Measurements from ENCODE around the gene PEX6. TPM values are rescaled to one million over a fixed set of nuclear protein-coding genes. Genes with fewer than 3 reads are reported as not detected.
A peak's percentile ranks its signal among the peaks of the same experiment; 100 is the strongest.

PEX6 gene
- total RNA-seq, 2 experiments from 2014 or later, result 7.3 to 9.0 TPM

GRCh38 chr6:42974919-42975505 lies 4.0 kb downstream of the PEX6 start:
- DNase-seq (no peak), ATAC-seq (no peak)
- H3K27me3 Mint-ChIP-seq, result no peaks in the 10 kb centered on the region
- H3K4me1 Mint-ChIP-seq (ENCODE audit: low read depth), result peaks cover 48% of the 10 kb centered on the region
- peaks cover 20% of the 10 kb centered on the region for H3K36me3 Mint-ChIP-seq (ENCODE audit: low read depth)
- intact Hi-C loops (cut with micrococcal nuclease), result loop anchor here (5.0 kb wide), 1 partner anchor 37 kb away; the partner anchor contains the start of genes KLHDC3 and MEA1
- H3K9me3 Mint-ChIP-seq, result no peaks in the 10 kb centered on the region
- H3K27ac Mint-ChIP-seq, result peak overlapping the region; percentile 72
- ChIA-PET CTCF (interaction anchor here (1.0 to 1.3 kb wide), 2 partner anchors 10 to 11 kb away, joined by 3 read pairs; no protein-coding TSS in a partner anchor), POLR2A (interaction anchor here (1.0 to 1.7 kb wide), 4 partner anchors 9 to 93 kb away, joined by 3 to 6 read pairs (median 4); partner anchors contain the start of genes CNPY3 and PPP2R5D)
- no peak for TF ChIP-seq CTCF (IDR thresholded peaks at IDR 0.05)
- H3K4me3 Mint-ChIP-seq, result no peak overlapping the region

- Mint-ChIP-seq H3K36me3 (ENCODE audit: low read depth) (peaks cover 20% of the 10 kb centered on the region), H3K27ac (peak overlapping the region; percentile 30), H3K4me3 (no peak overlapping the region), H3K9me3 (no peaks in the 10 kb centered on the region), H3K27me3 (no peaks in the 10 kb centered on the region), H3K4me1 (ENCODE audit: low read depth) (peaks cover 43% of the 10 kb centered on the region)
- ChIA-PET POLR2A (interaction anchor here (0.6 to 1.3 kb wide), 2 partner anchors 44 to 103 kb away, joined by 3 to 5 read pairs; partner anchors contain the start of gene CNPY3), CTCF (interaction anchor here (1.1 to 1.3 kb wide), 2 partner anchors 9 to 246 kb away, joined by 3 read pairs; no protein-coding TSS in a partner anchor)
- TF ChIP-seq CTCF (IDR thresholded peaks at IDR 0.05), result no peak
- no peak for ATAC-seq
- intact Hi-C loops (cut with micrococcal nuclease), result no loop called here
- no peak for DNase-seq
Observed at GRCh38 chr6:42973926-42974325, 5.1 kb downstream of the PEX6 start.

- Mint-ChIP-seq H3K27ac (no peak overlapping the region), H3K4me1 (ENCODE audit: low read depth) (peaks cover 37% of the 10 kb centered on the region), H3K27me3 (no peaks in the 10 kb centered on the region), H3K9me3 (no peaks in the 10 kb centered on the region), H3K36me3 (ENCODE audit: low read depth) (peaks cover 12% of the 10 kb centered on the region), H3K4me3 (no peak overlapping the region)
- CTCF ChIA-PET, result interaction anchor here (0.9 to 1.5 kb wide), 2 partner anchors 11 to 49 kb away, joined by 3 to 4 read pairs; partner anchors contain the start of gene RRP36
- no peak for TF ChIP-seq CTCF (IDR thresholded peaks at IDR 0.05)
- ATAC-seq, result no peak
- no peak for DNase-seq
- POLR2A ChIA-PET, result interaction anchor here (4.5 kb wide), 1 partner anchor 8 kb away, joined by 21 read pairs; the partner anchor contains the start of gene PEX6
- intact Hi-C loops (cut with micrococcal nuclease), result no loop called here
Observed at GRCh38 chr6:42971746-42972327, 7.1 kb downstream of the PEX6 start.

GRCh38 chr6:42970871-42971612 lies 7.9 kb downstream of the PEX6 start:
- no peak for TF ChIP-seq CTCF (IDR thresholded peaks at IDR 0.05)
- Mint-ChIP-seq H3K4me3 (no peak overlapping the region), H3K36me3 (ENCODE audit: low read depth) (peaks cover 8% of the 10 kb centered on the region), H3K27me3 (no peaks in the 10 kb centered on the region), H3K9me3 (no peaks in the 10 kb centered on the region), H3K27ac (no peak overlapping the region), H3K4me1 (ENCODE audit: low read depth) (peaks cover 29% of the 10 kb centered on the region)
- CTCF ChIA-PET, result interaction anchor here (0.9 to 1.5 kb wide), 3 partner anchors 10 to 50 kb away, joined by 3 to 4 read pairs (median 3); partner anchors contain the start of gene RRP36
- ATAC-seq (peak; percentile 75), DNase-seq (peak; percentile 59)
- intact Hi-C loops (cut with micrococcal nuclease), result no loop called here
- POLR2A ChIA-PET, result interaction anchor here (1.2 to 4.5 kb wide), 3 partner anchors 8 to 19 kb away, joined by 3 to 21 read pairs (median 3); partner anchors contain the start of gene PEX6
